Left lung (tissue), 10 donors: Measurements from ENCODE around the gene SPP2. TPM values are rescaled to one million over a fixed set of nuclear protein-coding genes. Genes with fewer than 3 reads are reported as not detected.

Experiments
- ATAC-seq: fragments of 200-7000 bp; cut with Tn5 transposase; one replicate; pipeline ENCODE4 v1.9.1; 2020; ENCODE audit warnings: moderate library complexity
- DNase-seq, 4 donors: peaks; one replicate each; pipeline ENCODE4 v3.0.0-alpha.2; 2013 to 2020
- H3K27ac ChIP-seq, 2 donors: fragments of 200-600 bp; sonication (generic) in 1 of 2; one replicate each; pipeline versions ENCODE4 v1.5.0 to v1.8.0; 2020 to 2021
- H3K27me3 ChIP-seq, 2 donors: fragments of 200-600 bp; sonication (generic) in 1 of 2; one replicate each; pipeline versions ENCODE4 v1.5.0 to v1.8.0; 2020 to 2021
- H3K36me3 ChIP-seq, 2 donors: fragments of 200-600 bp; sonication (generic) in 1 of 2; one replicate each; pipeline versions ENCODE4 v1.5.0 to v1.8.0; 2020 to 2021
- H3K4me1 ChIP-seq, 2 donors: fragments of 200-600 bp; one replicate each; pipeline ENCODE4 v1.8.0; 2021
- H3K4me3 ChIP-seq, 2 donors: fragments of 200-600 bp; sonication (generic) in 1 of 2; one replicate each; pipeline versions ENCODE4 v1.5.0 to v1.8.0; 2020 to 2021; ENCODE audit warnings: mild to moderate bottlenecking in 1 of 2
- H3K9me3 ChIP-seq, 2 donors: fragments of 200-600 bp; sonication (generic) in 1 of 2; one replicate each; pipeline versions ENCODE4 v1.5.0 to v1.8.0; 2020 to 2021
- intact Hi-C, 2 donors: fragments of 100-400 bp; cut with DNase I; formaldehyde crosslinking; loops; one replicate each; pipeline versions ENCODE4 v1.11.2 to v1.14.2; 2022
- polyA plus RNA-seq, 6 donors: library from polyadenylated mRNA; unstranded; fragments of 120-200 nt; gene quantifications; one replicate each; pipeline ENCODE4 v1.2.1, GENCODE V29; 2013; ENCODE audit not compliant: insufficient read length in 6 of 6
- total RNA-seq, 2 donors: library from RNA; stranded (reverse); fragmentation: NEBNext Ultra II Directional; extraction: Animal tissue kit (Norgen Biotek cat#: 25700); gene quantifications; one replicate each; pipeline ENCODE4 v1.2.1, GENCODE V29; 2021
- TF ChIP-seq, protein P1 (sequence below), 2 donors: fragments of 200-600 bp; sonication (generic) in 1 of 2; IDR thresholded peaks; one replicate each; pipeline versions ENCODE4 v1.5.0 to v1.8.0; 2021; ENCODE audit warnings: antibody characterized with exemption in 2 of 2
- donor health status: DM: no; HTN: yes; CAD: no.
- donor health status: DM: no; HTN: no; CAD: no.

The SPP2 gene
- total and polyA plus RNA-seq, 8 donors = not detected

DNA sequence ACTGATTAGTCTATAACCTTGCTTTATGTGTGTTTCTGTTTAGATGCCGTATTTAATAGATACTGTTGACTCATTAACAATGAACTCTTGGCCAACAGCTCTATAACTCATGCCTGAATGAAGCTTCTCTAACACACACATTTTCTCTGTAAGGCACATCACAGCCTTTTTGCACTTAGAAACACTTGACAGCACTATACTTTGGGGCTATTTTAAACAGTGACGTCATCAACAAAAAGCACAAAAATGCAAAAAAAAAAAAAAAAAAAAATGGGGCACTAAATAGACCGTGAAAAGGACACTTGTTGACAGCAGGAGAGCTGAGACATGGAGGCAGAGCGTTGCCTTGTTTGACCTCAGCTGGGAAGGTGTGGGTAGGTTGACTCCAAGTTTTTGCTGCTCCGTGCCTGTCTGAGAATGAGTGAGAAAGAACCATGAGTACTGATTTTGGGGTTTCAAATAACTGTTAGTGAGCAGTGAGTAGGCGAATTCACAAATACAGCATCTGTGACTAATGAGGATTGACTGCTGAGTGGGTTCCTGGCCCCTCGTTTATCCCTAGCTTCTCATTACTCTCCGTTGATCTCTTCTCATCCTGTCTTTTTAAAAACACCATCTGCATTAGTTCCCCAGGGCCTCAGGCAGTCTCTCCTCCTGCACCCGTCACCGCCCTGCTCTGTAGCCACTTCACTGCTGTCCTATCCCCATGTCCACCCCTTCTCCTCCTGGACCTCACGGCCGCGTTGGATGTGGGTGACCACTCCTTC is 24.4 kb downstream of the SPP2 start:
- Histone ChIP-seq H3K9me3 (no peaks in the 10 kb centered on the region), H3K27me3 (no peaks in the 10 kb centered on the region), H3K4me3 (no peak overlapping the region), H3K4me1 (no peaks in the 10 kb centered on the region), H3K36me3 (no peaks in the 10 kb centered on the region), H3K27ac (no peak overlapping the region)
- intact Hi-C loops = no loop called here
- TF ChIP-seq, protein P1, sequence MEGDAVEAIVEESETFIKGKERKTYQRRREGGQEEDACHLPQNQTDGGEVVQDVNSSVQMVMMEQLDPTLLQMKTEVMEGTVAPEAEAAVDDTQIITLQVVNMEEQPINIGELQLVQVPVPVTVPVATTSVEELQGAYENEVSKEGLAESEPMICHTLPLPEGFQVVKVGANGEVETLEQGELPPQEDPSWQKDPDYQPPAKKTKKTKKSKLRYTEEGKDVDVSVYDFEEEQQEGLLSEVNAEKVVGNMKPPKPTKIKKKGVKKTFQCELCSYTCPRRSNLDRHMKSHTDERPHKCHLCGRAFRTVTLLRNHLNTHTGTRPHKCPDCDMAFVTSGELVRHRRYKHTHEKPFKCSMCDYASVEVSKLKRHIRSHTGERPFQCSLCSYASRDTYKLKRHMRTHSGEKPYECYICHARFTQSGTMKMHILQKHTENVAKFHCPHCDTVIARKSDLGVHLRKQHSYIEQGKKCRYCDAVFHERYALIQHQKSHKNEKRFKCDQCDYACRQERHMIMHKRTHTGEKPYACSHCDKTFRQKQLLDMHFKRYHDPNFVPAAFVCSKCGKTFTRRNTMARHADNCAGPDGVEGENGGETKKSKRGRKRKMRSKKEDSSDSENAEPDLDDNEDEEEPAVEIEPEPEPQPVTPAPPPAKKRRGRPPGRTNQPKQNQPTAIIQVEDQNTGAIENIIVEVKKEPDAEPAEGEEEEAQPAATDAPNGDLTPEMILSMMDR (IDR thresholded peaks at IDR 0.05) = no peak
- DNase-seq (no peak), ATAC-seq (no peak)

DNA sequence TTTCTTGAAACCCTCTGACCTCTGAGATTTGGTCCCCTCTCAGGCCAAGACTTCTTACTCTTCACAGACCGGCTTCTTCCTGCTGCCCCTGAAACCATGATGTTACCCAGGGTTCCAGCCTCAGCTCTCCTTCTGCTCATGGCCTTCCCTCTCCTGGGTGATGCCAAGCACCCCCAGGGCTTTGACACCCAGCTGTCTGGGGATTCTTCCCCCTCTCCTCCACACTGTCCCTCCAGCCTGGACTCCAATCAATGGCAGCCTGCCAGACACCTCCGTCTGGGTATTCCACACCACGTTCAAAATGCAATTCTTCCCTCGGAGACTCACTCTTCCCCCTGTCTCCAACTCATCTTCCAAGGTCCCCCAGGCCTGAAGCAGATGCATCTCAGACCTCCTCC is 25.0 kb downstream of the SPP2 start:
- H3K9me3 ChIP-seq = no peaks in the 10 kb centered on the region
- H3K36me3 ChIP-seq = no peaks in the 10 kb centered on the region
- H3K4me3 ChIP-seq = no peak overlapping the region
- intact Hi-C loops = no loop called here
- TF ChIP-seq, protein P1 (IDR thresholded peaks at IDR 0.05) = no peak
- H3K27ac ChIP-seq = no peak overlapping the region
- no peak for DNase-seq
- H3K4me1 ChIP-seq = no peaks in the 10 kb centered on the region
- no peak for ATAC-seq
- H3K27me3 ChIP-seq = no peaks in the 10 kb centered on the region

DNA sequence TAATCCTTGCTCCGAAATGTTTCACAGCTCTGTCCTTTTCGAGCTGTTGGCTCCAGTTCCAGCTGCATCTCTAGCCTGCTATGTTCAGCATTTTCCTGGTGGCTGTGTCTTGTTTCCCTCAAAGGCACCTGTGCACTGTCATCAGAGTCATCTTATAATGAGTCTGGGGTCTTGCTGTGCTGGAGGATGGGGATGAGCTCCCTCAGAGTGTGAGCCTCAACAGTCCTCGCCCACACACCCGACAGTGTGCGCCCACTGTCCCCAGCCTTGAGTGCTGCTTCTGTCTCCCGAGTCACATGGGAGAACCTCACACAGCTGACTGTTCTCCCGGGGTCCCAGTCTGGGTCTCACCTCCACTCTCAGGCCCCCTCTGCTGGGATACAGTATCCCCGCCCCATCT is 25.4 kb downstream of the SPP2 start:
- no peaks in the 10 kb centered on the region for H3K27me3 ChIP-seq
- DNase-seq = no peak
- ATAC-seq = no peak
- no peaks in the 10 kb centered on the region for H3K36me3 ChIP-seq
- TF ChIP-seq, protein P1 (IDR thresholded peaks at IDR 0.05) = no peak
- no peak overlapping the region for H3K27ac ChIP-seq
- H3K4me3 ChIP-seq = no peak overlapping the region
- no peaks in the 10 kb centered on the region for H3K4me1 ChIP-seq
- intact Hi-C loops = no loop called here
- H3K9me3 ChIP-seq = no peaks in the 10 kb centered on the region

DNA sequence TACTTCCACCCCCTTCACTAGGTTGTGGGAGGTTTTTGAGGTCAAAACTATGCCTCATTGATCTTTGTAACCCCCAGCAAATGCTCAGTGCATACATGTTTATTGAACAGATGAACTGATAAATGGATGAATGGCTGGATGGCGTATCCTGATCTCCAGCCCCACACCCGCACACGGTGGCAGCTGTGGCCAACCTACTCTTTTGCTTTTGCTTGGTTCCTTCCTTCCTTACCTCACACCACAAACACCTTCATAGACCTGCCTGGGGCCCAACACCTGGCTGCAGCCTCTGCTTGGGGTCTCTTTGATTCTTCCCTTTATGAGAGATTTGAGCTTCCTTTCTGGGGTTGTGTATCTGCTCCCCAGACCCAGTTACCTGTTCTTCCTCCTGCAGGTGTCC is 25.9 kb downstream of the SPP2 start:
- ATAC-seq (no peak), DNase-seq (no peak)
- Histone ChIP-seq H3K9me3 (no peaks in the 10 kb centered on the region), H3K36me3 (no peaks in the 10 kb centered on the region), H3K27me3 (no peaks in the 10 kb centered on the region), H3K4me1 (no peaks in the 10 kb centered on the region), H3K27ac (no peak overlapping the region), H3K4me3 (no peak overlapping the region)
- TF ChIP-seq, protein P1 (IDR thresholded peaks at IDR 0.05) = no peak
- intact Hi-C loops = no loop called here

DNA sequence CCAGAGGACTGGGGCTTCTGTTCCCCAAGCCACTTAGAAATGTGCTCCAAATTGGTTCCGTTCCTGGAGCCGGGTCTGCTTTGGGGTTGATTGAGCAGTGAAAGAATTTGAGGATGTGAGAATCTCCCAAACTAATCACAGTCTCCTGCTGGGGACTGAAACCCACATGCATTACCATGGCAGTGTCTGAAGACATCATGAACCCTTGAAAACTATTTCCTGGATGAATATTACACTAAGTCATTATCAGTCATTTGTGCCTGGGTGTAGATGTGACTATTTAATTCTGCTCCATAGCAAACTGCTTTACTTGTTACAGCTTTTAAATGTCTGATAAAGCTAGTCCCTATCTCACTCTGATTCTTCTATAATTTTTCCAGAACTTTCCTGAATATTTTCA is 27.6 kb downstream of the SPP2 start:
- H3K9me3 ChIP-seq = no peaks in the 10 kb centered on the region
- TF ChIP-seq, protein P1 (IDR thresholded peaks at IDR 0.05) = no peak
- no peaks in the 10 kb centered on the region for H3K27me3 ChIP-seq
- intact Hi-C loops = no loop called here
- DNase-seq (no peak), ATAC-seq (no peak)
- no peak overlapping the region for H3K4me3 ChIP-seq
- no peaks in the 10 kb centered on the region for H3K36me3 ChIP-seq
- no peaks in the 10 kb centered on the region for H3K4me1 ChIP-seq
- no peak overlapping the region for H3K27ac ChIP-seq
